HL-60 (cell line): ENCODE data around the gene TSPO2.

Experiments
- DNase-seq, 2 experiments: peaks; one replicate each; pipeline ENCODE4 v3.0.0-alpha.2; 2010 to 2020; ENCODE audit warnings: low read depth in 1 of 2, low spot score in 1 of 2
- H3K27ac ChIP-seq: fragments of 250-450 bp; sonication (Bioruptor Pico); replicated peaks from 2 replicates; pipeline ENCODE4 v1.5.1; 2020; ENCODE audit warnings: mild to moderate bottlenecking, moderate library complexity
- H3K27me3 ChIP-seq: fragments of 250-450 bp; sonication (Bioruptor Pico); 2 replicates; pipeline ENCODE4 v1.5.1; 2021; ENCODE audit warnings: mild to moderate bottlenecking, moderate library complexity; ENCODE audit not compliant: insufficient read depth, poor library complexity, severe bottlenecking
- H3K4me3 ChIP-seq: replicated peaks from 2 replicates; pipeline ENCODE4 v1.5.1; 2011; ENCODE audit warnings: mild to moderate bottlenecking, control low read depth, low read length; ENCODE audit not compliant: insufficient read depth
- GABPA ChIP-seq: IDR thresholded peaks from 2 replicates; pipeline ENCODE4 v1.6.1; 2012; ENCODE audit warnings: low read depth
- POLR2AphosphoS5 ChIP-seq: IDR thresholded peaks from 2 replicates; pipeline ENCODE4 v1.6.1; 2012; ENCODE audit warnings: low read depth
- REST ChIP-seq: IDR thresholded peaks from 2 replicates; pipeline ENCODE4 v1.6.1; 2012; ENCODE audit warnings: low read depth; ENCODE audit not compliant: insufficient replicate concordance
- SPI1 ChIP-seq: IDR thresholded peaks from 2 replicates; pipeline ENCODE4 v1.6.1; 2012; ENCODE audit warnings: low read depth, mild to moderate bottlenecking, borderline replicate concordance
- TF ChIP-seq, protein P1 (sequence below): IDR thresholded peaks from one replicate; pipeline ENCODE4 v1.5.1; 2011; ENCODE audit warnings: low read length, control low read depth, inconsistent platforms; ENCODE audit not compliant: insufficient read depth

The TSPO2 gene

GRCh38 chr6:41063884-41064285 is 21.6 kb downstream of the TSPO2 start:
- no peaks in the 10 kb centered on the region for H3K27me3 ChIP-seq
- H3K4me3 ChIP-seq = no peak overlapping the region
- no peak for DNase-seq
- TF ChIP-seq SPI1 (no peak), REST (no peak), GABPA (no peak), POLR2AphosphoS5 (no peak)
- TF ChIP-seq, protein P1, sequence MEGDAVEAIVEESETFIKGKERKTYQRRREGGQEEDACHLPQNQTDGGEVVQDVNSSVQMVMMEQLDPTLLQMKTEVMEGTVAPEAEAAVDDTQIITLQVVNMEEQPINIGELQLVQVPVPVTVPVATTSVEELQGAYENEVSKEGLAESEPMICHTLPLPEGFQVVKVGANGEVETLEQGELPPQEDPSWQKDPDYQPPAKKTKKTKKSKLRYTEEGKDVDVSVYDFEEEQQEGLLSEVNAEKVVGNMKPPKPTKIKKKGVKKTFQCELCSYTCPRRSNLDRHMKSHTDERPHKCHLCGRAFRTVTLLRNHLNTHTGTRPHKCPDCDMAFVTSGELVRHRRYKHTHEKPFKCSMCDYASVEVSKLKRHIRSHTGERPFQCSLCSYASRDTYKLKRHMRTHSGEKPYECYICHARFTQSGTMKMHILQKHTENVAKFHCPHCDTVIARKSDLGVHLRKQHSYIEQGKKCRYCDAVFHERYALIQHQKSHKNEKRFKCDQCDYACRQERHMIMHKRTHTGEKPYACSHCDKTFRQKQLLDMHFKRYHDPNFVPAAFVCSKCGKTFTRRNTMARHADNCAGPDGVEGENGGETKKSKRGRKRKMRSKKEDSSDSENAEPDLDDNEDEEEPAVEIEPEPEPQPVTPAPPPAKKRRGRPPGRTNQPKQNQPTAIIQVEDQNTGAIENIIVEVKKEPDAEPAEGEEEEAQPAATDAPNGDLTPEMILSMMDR = no peak
- H3K27ac ChIP-seq = no peak overlapping the region

GRCh38 chr6:41064841-41065240 is 22.6 kb downstream of the TSPO2 start:
- TF ChIP-seq POLR2AphosphoS5 (no peak), SPI1 (no peak), REST (no peak)
- TF ChIP-seq, protein P1 = no peak
- DNase-seq = no peak
- Histone ChIP-seq H3K27ac (no peak overlapping the region), H3K4me3 (no peak overlapping the region), H3K27me3 (no peaks in the 10 kb centered on the region)

GRCh38 chr6:41065550-41066026 is 23.3 kb downstream of the TSPO2 start:
- Histone ChIP-seq H3K27ac (no peak overlapping the region), H3K4me3 (no peak overlapping the region), H3K27me3 (no peaks in the 10 kb centered on the region)
- no peak for TF ChIP-seq SPI1
- no peak for TF ChIP-seq REST
- no peak for TF ChIP-seq POLR2AphosphoS5
- TF ChIP-seq, protein P1 = no peak
- TF ChIP-seq GABPA = no peak
- DNase-seq = no peak
